Stomach smooth muscle (tissue), 2 donors: ENCODE measurements around the gene ATP6V0B.

Experiments
- H3K27ac ChIP-seq: one replicate; pipeline ENCODE4 v1.7.0; 2013; ENCODE audit warnings: mild to moderate bottlenecking, low read length, inconsistent platforms
- H3K27me3 ChIP-seq, 2 donors: one replicate each; pipeline ENCODE4 v1.7.0; 2013; ENCODE audit warnings: low read length in 2 of 2; ENCODE audit not compliant: insufficient read depth in 2 of 2, control insufficient read depth in 1 of 2
- H3K36me3 ChIP-seq, 2 donors: one replicate each; pipeline ENCODE4 v1.7.0; 2013; ENCODE audit warnings: low read length in 2 of 2; ENCODE audit not compliant: control insufficient read depth in 2 of 2, insufficient read depth in 2 of 2
- H3K4me1 ChIP-seq: one replicate; pipeline ENCODE4 v1.7.0; 2013; ENCODE audit warnings: low read length; ENCODE audit not compliant: control insufficient read depth, insufficient read depth
- H3K4me3 ChIP-seq, 2 donors: one replicate each; pipeline ENCODE4 v1.7.0; 2013; ENCODE audit warnings: low read length in 2 of 2
- H3K9ac ChIP-seq, 2 donors: one replicate each; pipeline ENCODE4 v1.7.0; 2013; ENCODE audit warnings: low read length in 2 of 2, mild to moderate bottlenecking in 1 of 2
- H3K9me3 ChIP-seq, 2 donors: one replicate each; pipeline ENCODE4 v1.7.0; 2013; ENCODE audit warnings: low read length in 2 of 2; ENCODE audit not compliant: control insufficient read depth in 2 of 2
- donor health status: healthy.
- donor health status: Pancreatic carcinoma.

The ATP6V0B gene

DNA sequence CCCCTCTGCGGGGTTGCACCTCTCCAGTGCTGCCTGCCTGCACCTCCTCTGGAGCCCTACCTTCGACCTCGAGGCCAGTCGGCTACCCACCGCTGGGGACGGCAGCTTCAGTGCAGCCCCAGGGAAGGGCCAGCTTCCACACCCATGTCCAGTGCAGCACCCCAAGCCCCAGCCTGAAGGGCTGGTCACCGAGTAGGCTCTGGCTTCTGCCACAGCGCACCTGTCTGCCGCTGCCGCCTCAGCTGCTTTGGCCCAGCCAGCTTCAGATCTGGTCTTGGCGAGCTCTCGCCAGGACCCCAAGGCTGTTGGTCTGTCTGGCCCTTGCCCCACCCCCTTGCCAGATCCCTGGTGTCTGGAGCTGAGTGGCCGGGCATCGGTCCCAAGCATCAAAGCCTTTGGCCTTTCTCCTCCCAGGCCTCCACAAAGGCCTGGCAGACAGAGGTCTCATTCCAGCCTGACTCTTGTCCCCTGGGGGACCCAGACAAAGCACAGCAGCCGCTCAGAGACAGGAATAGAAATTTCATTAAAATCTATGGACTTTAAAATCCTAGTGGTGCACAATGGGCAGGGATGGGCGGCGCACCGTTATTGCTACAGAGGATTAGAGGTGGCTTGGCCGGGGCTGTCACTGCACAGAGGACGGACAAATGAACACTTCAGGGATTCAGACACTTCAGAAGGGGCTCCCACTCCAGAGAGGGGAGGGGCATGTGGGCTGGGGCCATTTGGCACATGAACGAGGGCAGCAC lies 21.4 kb downstream of the ATP6V0B start:
- H3K36me3 ChIP-seq: peaks cover 2 to 6% of the 10 kb centered on the region in 2 donors
- no peak overlapping the region for H3K9ac ChIP-seq
- H3K27ac ChIP-seq: no peak overlapping the region
- no peak overlapping the region for H3K4me3 ChIP-seq
- no peaks in the 10 kb centered on the region for H3K27me3 ChIP-seq
- H3K9me3 ChIP-seq: no peaks in the 10 kb centered on the region
- H3K4me1 ChIP-seq: peaks cover 12% of the 10 kb centered on the region

DNA sequence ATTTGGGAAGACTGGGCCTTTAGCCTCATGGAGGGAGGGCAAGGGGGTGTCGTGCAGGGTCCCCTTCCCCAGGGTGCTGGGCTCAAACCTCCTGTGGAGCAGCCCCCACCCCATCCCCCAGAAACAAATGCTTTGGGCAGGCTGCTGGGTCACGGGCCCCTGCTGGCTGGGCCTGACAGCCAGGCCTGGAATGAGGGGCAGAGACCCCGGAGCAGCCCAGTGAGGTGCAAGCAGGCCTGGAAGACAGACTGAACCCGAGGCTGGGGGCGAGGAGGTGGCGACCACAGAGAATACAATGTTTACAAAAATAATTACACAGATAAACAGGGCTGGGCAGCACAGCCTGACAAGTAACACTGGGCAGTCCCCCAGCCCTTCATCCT lies 22.0 kb downstream of the ATP6V0B start:
- Histone ChIP-seq H3K27me3 (no peaks in the 10 kb centered on the region), H3K9me3 (no peaks in the 10 kb centered on the region), H3K4me3 (no peak overlapping the region), H3K4me1 (peaks cover 11% of the 10 kb centered on the region), H3K9ac (no peak overlapping the region), H3K27ac (no peak overlapping the region), H3K36me3 (peaks cover 4 to 9% of the 10 kb centered on the region in 2 donors)

DNA sequence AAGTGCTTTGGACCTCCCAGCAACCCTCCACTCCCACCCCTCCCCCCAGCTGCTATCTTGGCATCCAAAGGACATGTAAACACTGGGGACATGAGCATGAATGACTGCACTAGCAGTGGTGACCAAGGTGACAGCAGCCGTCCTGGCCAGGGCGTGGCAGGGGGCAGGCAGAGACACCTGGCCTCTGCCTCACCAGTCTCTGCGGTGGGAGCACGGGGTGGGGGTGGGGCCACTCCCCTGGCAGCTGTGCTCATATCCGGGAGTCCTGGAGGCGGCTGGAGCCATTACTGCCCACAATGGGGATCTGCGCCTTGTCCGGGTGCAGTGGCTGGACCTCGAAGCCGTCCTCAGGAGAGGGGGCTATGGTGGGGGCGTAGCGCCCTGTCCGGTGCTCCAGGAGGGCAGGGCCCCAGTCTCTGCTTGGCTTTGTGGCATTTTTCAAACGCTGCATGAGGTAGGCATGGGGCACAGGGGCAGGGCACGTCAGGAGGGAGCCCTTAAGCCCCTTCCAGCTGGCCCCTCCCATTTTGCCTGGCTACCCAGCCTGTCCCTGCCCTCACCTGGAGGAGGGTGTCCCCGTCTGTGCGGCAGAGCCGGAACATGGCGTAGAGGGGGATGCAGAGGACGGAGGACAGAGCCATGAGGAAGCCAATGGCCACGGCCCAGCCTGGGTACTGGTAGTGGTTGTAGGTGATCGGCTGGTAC lies 22.7 kb downstream of the ATP6V0B start:
- no peak overlapping the region for H3K4me3 ChIP-seq
- H3K9ac ChIP-seq: no peak overlapping the region
- peaks cover 7% of the 10 kb centered on the region for H3K4me1 ChIP-seq
- no peak overlapping the region for H3K27ac ChIP-seq
- peaks cover 7 to 9% of the 10 kb centered on the region in 2 donors for H3K36me3 ChIP-seq
- H3K9me3 ChIP-seq: no peaks in the 10 kb centered on the region
- no peaks in the 10 kb centered on the region for H3K27me3 ChIP-seq

DNA sequence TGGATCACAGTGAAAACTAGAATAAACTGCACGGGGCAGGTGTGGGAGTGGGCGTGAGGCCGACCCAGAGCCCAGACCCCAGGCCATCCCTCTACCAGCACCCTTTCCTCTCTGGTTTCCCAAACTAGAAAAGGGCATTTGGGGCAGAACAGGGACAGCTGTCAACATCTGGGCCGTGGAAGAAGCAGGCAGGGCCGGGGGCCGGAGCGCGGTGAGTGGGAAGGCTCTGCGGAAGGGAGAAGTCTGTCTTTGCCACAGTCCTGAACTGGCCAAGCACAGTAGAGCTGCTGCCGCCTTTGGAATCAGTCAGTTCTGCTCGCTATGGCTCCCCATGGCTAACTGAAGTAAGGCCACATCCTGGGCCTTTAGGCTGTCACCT lies 23.2 kb downstream of the ATP6V0B start:
- Histone ChIP-seq H3K27ac (no peak overlapping the region), H3K9ac (no peak overlapping the region), H3K4me3 (no peak overlapping the region), H3K27me3 (no peaks in the 10 kb centered on the region), H3K36me3 (peaks cover 7 to 9% of the 10 kb centered on the region in 2 donors), H3K9me3 (no peaks in the 10 kb centered on the region), H3K4me1 (peaks cover 7% of the 10 kb centered on the region)

DNA sequence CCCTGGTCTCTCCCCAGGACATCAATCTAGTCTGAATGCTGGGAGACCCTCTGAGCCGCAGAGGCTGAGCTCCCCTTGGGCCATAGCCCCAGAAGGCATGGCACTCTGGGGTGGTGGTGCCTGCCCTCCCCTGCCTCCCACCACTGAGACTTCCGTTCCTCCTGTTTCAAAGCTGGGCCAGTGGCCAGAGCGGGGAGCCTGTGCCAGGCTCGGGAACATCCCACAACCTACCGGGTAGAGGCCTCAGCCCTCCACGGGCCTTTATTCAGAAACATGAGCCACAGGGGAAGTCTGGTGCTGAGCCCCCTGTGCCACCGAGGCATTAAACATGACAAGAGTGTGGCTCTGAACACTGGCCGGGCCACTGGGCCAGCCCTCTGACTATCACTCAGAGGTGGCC lies 24.7 kb downstream of the ATP6V0B start:
- Histone ChIP-seq H3K4me3 (no peak overlapping the region), H3K9me3 (no peaks in the 10 kb centered on the region), H3K27ac (no peak overlapping the region), H3K4me1 (peaks cover 7% of the 10 kb centered on the region), H3K36me3 (peaks cover 7 to 9% of the 10 kb centered on the region in 2 donors), H3K27me3 (no peaks in the 10 kb centered on the region), H3K9ac (no peak overlapping the region)

DNA sequence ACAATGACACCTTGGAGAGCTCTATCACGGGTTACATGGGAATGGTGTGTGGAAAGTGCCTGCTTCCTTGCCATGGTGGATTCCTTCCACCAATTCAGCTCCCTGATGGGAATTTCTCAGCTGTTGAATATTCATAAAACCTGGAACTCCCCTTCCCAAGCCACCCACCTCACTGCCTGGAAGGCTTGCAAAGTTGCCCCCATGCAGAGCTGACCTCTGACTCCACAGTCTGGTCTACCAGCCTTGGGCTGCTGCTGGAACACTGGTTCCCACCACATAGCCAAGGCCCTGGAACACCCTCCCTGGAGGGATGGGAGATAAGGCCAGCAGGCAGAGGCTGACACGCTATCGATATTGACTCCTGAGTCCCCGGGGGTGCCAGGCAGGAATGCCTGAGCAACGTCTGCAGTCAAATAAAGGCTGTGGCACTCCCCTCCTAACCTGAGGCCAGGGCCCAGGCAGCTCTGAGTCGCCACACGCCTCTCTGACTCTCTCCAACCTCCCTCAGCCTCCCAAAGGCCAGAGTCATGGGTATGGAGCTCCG lies 25.4 kb downstream of the ATP6V0B start:
- peaks cover 7% of the 10 kb centered on the region for H3K4me1 ChIP-seq
- H3K9me3 ChIP-seq: no peaks in the 10 kb centered on the region
- peaks cover 7 to 9% of the 10 kb centered on the region in 2 donors for H3K36me3 ChIP-seq
- H3K27me3 ChIP-seq: no peaks in the 10 kb centered on the region
- no peak overlapping the region for H3K27ac ChIP-seq
- H3K9ac ChIP-seq: no peak overlapping the region
- H3K4me3 ChIP-seq: no peak overlapping the region

DNA sequence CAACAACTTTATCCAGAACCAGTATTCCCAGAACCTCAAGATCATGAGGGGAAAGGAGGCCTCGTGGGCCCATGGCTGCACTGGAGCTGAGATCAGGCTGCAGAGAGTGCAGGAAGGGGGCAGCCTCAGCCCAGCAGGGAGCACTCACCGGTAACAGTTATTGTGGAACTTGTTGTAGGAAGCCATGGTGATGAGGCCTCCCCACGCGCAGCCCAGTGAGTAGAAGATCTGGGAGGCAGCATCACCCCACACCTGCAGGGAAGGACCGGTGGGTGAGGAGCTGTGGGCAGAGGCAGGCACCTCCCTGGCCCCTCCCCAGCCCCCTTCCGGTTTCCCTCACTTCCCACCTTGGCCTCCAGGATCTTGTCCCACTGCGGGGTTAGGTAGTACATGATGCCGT lies 27.4 kb downstream of the ATP6V0B start:
- Histone ChIP-seq H3K9me3 (no peaks in the 10 kb centered on the region), H3K27ac (no peak overlapping the region), H3K4me3 (no peak overlapping the region), H3K36me3 (peaks cover 7 to 9% of the 10 kb centered on the region in 2 donors), H3K9ac (no peak overlapping the region), H3K27me3 (no peaks in the 10 kb centered on the region), H3K4me1 (peaks cover 5% of the 10 kb centered on the region)

DNA sequence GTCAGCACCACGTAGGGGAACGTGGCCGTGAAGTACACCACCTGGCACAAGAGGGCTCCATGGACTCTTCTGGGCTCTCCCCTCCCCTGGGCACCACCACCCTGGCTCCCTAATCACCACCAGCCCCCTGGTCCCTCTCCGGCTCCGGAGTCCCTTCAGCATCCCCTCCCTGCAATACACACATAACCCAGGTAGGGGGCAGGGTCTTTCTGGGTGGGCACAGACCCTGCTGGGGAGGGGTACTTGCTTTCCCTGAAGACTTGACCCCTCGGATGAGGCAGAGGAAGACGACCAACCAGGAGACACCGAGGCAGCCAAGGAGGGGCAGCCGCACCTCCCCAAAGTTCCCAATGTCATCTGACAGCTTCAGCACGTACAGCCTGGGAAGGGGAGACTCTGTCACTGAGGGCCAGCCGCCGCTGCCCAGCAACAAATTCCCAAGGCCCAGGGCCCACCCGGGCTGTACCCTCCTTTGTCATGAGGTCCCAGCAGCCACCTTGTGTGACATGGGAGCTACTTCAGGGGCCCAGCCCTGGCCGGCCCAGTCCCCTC lies 27.9 kb downstream of the ATP6V0B start:
- Histone ChIP-seq H3K36me3 (peaks cover 7 to 9% of the 10 kb centered on the region in 2 donors), H3K9me3 (no peaks in the 10 kb centered on the region), H3K4me1 (peaks cover 5% of the 10 kb centered on the region), H3K27ac (no peak overlapping the region), H3K9ac (no peak overlapping the region), H3K27me3 (no peaks in the 10 kb centered on the region), H3K4me3 (no peak overlapping the region)

DNA sequence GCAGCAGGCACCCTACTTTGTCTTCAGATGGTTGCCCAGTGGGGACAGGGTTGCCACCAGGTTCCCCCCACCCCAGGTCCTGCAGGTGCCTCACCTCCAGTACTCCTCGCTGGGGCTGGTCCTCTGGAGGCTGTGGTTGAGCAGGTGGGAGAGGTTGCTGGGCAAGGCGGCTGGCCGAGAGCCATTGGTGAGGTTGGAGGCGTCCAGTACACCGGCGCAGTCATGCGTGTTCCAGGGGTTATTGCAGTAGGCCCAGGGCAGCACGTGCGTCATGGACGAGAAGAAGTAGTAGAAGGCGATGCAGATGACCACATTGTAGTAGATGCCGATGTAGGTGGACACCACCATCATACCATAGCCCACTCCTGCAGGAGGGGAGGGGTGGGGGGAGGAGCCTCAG lies 33.5 kb downstream of the ATP6V0B start:
- Histone ChIP-seq H3K27me3 (no peaks in the 10 kb centered on the region), H3K4me1 (peaks cover 6% of the 10 kb centered on the region), H3K9ac (no peak overlapping the region), H3K9me3 (no peaks in the 10 kb centered on the region), H3K27ac (no peak overlapping the region), H3K4me3 (no peak overlapping the region), H3K36me3 (no peaks in the 10 kb centered on the region)

DNA sequence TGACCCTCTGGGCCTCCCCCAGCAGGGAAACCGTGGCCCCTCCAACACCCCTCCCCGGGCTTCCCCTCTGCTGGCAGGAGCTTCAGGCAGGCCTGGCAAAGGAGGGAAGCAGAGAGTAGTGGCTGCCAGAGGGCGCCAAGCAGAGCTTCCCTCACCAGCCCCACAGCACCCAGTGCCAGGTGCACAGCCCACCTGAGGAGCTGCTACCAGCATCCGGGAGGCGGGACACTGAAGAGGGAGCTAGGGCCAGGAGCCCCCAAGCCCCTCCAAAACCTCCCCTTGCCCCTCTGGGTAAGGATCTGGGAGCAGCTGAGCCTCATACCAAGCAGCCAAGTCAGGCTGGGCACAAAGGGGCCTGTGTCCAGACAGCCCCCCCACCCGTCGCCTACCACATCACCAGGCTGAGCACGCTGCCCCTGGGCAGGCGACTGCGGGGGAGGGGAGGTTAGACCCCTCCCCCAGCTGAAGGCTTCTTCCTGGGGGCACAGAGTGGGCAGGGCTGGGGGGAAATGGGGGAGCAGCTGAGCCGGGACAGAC lies 36.2 kb downstream of the ATP6V0B start:
- Histone ChIP-seq H3K27ac (no peak overlapping the region), H3K9ac (no peak overlapping the region), H3K4me3 (no peak overlapping the region), H3K4me1 (peaks cover 2% of the 10 kb centered on the region), H3K36me3 (no peaks in the 10 kb centered on the region), H3K9me3 (no peaks in the 10 kb centered on the region), H3K27me3 (no peaks in the 10 kb centered on the region)
